Jurkat, Clone E6-1 (cell line): ENCODE results near the gene PRDM2.

Source experiments
- DNase-seq: peaks from one replicate; pipeline ENCODE4 v3.0.0-alpha.2; 2011; ENCODE audit warnings: low read depth, low spot score
- H3K4me3 ChIP-seq: 2 replicates; pipeline ENCODE4 v1.5.1; 2011; ENCODE audit warnings: mild to moderate bottlenecking, low read length, control low read depth, moderate library complexity

Gene PRDM2

GRCh38 chr1:13824626-13825025 is 124.6 kb downstream of the PRDM2 start:
- no peak for DNase-seq
- H3K4me3 ChIP-seq = no peak overlapping the region

GRCh38 chr1:13825033-13825432 is 125.0 kb downstream of the PRDM2 start:
- H3K4me3 ChIP-seq = no peak overlapping the region
- no peak for DNase-seq

GRCh38 chr1:13826009-13826408 is 126.0 kb downstream of the PRDM2 start:
- no peak overlapping the region for H3K4me3 ChIP-seq
- no peak for DNase-seq

- H3K4me3 ChIP-seq = no peak overlapping the region
- DNase-seq = no peak
Observed at GRCh38 chr1:13826591-13826990, 126.6 kb downstream of the PRDM2 start.

GRCh38 chr1:13828454-13829151 is 128.6 kb downstream of the PRDM2 start:
- H3K4me3 ChIP-seq = no peak overlapping the region

GRCh38 chr1:13829152-13829769 is 129.3 kb downstream of the PRDM2 start:
- DNase-seq = no peak
- no peak overlapping the region for H3K4me3 ChIP-seq

More at GRCh38 chr1:13828454-13829151, 128.6 kb downstream of the PRDM2 start:
- no peak for DNase-seq

- H3K4me3 ChIP-seq = no peak overlapping the region
- no peak for DNase-seq
Observed at GRCh38 chr1:13830170-13830569, 130.2 kb downstream of the PRDM2 start.

GRCh38 chr1:13830616-13831280 is 130.8 kb downstream of the PRDM2 start:
- no peak for DNase-seq
- no peak overlapping the region for H3K4me3 ChIP-seq

GRCh38 chr1:13832100-13832499 is 132.1 kb downstream of the PRDM2 start:
- DNase-seq = no peak
- no peak overlapping the region for H3K4me3 ChIP-seq

GRCh38 chr1:13832536-13832935 is 132.5 kb downstream of the PRDM2 start:
- DNase-seq = no peak
- H3K4me3 ChIP-seq = no peak overlapping the region

- H3K4me3 ChIP-seq = no peak overlapping the region
- DNase-seq = no peak
Observed at GRCh38 chr1:13836136-13836535, 136.1 kb downstream of the PRDM2 start.

- H3K4me3 ChIP-seq = no peak overlapping the region
- no peak for DNase-seq
Observed at GRCh38 chr1:13836631-13837030, 136.6 kb downstream of the PRDM2 start.

- H3K4me3 ChIP-seq = no peak overlapping the region
- no peak for DNase-seq
Observed at GRCh38 chr1:13838236-13838635, 138.2 kb downstream of the PRDM2 start.

- H3K4me3 ChIP-seq = no peak overlapping the region
- no peak for DNase-seq
Observed at GRCh38 chr1:13842497-13842896, 142.5 kb downstream of the PRDM2 start.

- no peak for DNase-seq
- no peak overlapping the region for H3K4me3 ChIP-seq
Observed at GRCh38 chr1:13851726-13852125, 151.7 kb downstream of the PRDM2 start.

- DNase-seq = no peak
- no peak overlapping the region for H3K4me3 ChIP-seq
Observed at GRCh38 chr1:13855554-13855953, 155.6 kb downstream of the PRDM2 start.

GRCh38 chr1:13860031-13860430 is 160.0 kb downstream of the PRDM2 start:
- DNase-seq = no peak
- H3K4me3 ChIP-seq = no peak overlapping the region

GRCh38 chr1:13864760-13865159 is 164.8 kb downstream of the PRDM2 start:
- DNase-seq = no peak
- H3K4me3 ChIP-seq = no peak overlapping the region

GRCh38 chr1:13865851-13866250 is 165.9 kb downstream of the PRDM2 start:
- H3K4me3 ChIP-seq = no peak overlapping the region
- no peak for DNase-seq

- DNase-seq = no peak
- H3K4me3 ChIP-seq = no peak overlapping the region
Observed at GRCh38 chr1:13867603-13868002, 167.6 kb downstream of the PRDM2 start.
